ENCODE data around the gene CDKN2B. TPM values are rescaled to one million over a fixed set of nuclear protein-coding genes. Genes with fewer than 3 reads are reported as not detected.
A peak's percentile ranks its signal among the peaks of the same experiment; 100 is the strongest.

The CDKN2B gene
- total RNA-seq, 1 donor = 16.0 TPM

DNA sequence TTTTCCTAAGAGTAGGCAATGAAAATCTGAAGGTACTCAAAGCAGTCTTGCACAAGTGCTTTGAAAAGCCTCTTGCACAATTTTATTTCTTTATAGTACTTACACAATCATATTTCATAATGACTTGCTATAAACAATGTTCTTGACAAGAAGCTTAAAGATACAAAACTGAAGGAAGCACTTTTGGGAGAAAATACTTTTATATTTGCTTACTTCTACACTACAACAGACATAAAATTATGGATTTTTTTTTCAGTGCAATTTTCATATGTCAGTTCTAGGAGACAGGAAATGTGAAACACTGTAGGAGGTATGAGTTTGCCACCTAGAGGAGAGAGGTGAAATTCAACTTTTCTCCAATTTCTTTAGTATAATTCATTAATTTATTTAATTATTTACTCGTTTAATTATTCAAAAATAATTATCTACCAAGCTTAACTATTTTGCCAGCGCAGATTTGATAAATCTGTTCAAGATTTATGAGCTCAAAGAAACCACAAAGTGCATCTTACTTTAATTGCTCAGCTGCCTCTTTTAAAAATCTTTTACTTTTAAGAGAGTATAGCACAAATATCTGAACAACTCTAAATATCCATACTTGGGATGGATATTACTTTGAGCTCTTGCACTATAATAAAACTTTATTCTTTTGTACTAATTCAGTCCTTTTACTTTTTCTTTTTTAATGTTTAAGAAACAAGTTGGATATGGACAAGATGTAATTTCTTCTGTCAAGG, 29.0 kb upstream of the CDKN2B start:
- peak; percentile 62 for DNase-seq (ENCODE audit: low read depth)
- TF ChIP-seq CTCF (IDR thresholded peaks at IDR 0.05; ENCODE audit: insufficient read depth, low read length) = peak; percentile 57
- no peak overlapping the region for H3K4me3 ChIP-seq (ENCODE audit: low read depth, low read length)

DNA sequence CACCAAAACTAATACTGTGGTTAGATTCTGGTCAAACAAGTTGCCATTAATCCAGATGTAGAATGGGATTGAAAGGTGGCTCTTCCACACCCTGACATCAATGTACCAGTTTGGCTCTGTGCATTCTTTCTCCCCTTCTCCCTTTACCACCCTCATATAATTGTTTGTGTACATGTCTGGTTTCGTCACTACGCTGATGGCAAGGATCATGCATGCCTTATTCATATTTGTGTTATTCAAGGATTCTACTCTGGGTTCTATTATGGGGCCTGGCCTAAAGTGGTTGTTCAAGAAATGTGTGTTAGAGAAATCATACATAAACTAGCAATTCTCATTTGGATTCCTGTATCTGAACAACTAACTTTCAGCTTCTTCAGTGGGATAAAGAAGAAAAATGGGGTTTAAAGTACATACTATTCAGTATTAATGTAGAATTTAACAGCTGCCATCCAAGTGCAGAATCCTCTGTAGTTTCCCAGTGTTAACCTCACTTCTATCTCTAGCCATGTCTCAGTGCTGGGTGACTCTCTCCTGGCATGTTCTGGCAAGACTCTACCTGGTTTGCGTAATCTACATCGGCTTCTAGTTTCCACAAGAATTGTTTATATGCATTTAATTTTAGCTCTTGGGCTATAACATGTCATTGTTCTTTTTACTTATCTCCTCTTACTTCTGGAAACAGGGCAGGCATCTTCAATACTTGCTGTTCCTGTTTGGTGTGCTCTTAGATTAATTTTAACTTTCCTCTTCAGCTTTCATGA, 27.9 kb upstream of the CDKN2B start:
- TF ChIP-seq CTCF (IDR thresholded peaks at IDR 0.05; ENCODE audit: insufficient read depth, low read length) = no peak
- no peak overlapping the region for H3K4me3 ChIP-seq (ENCODE audit: low read depth, low read length)
- peak; percentile 61 for DNase-seq (ENCODE audit: low read depth)

GRCh38 chr9:22035591-22036011, 26.5 kb upstream of the CDKN2B start:
- no peak for DNase-seq (ENCODE audit: low read depth)
- TF ChIP-seq CTCF (IDR thresholded peaks at IDR 0.05; ENCODE audit: insufficient read depth, low read length) = no peak
- no peak overlapping the region for H3K4me3 ChIP-seq (ENCODE audit: low read depth, low read length)

- H3K4me3 ChIP-seq (ENCODE audit: low read depth, low read length) = no peak overlapping the region
- DNase-seq (ENCODE audit: low read depth) = no peak
- TF ChIP-seq CTCF (IDR thresholded peaks at IDR 0.05; ENCODE audit: insufficient read depth, low read length) = no peak
These were observed 24.0 kb upstream of the CDKN2B start for GRCh38 chr9:22033012-22033630.

GRCh38 chr9:22031655-22032411, 22.7 kb upstream of the CDKN2B start:
- DNase-seq (ENCODE audit: low read depth) = no peak
- no peak overlapping the region for H3K4me3 ChIP-seq (ENCODE audit: low read depth, low read length)
- TF ChIP-seq CTCF (IDR thresholded peaks at IDR 0.05; ENCODE audit: insufficient read depth, low read length) = no peak

DNA sequence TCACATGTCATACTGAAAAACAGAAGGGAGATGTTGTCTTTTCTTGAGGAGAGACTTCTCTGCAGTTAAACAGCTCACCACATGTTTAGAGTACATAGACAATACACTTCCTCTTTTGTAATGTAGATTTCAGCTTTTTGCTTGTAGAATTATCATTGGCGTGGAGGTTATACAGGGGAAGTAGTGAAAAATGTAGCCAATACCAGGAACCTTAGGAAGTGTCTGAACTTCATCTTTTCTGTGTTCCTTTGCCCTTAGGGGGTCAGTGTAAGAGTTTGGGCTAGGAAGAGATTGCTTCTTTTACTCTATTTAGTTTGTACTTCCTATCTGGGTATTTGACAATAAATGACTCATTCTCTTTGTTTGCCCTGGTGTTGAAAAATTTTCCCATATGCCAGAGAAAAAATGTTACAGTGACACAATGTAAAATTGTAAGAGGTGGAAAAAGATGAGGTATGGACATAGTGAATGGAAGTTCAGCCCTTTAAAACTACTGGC, 21.0 kb upstream of the CDKN2B start:
- no peak overlapping the region for H3K4me3 ChIP-seq (ENCODE audit: low read depth, low read length)
- no peak for TF ChIP-seq CTCF (IDR thresholded peaks at IDR 0.05; ENCODE audit: insufficient read depth, low read length)
- peak; percentile 77 for DNase-seq (ENCODE audit: low read depth)

Data from fibroblast of the aortic adventitia (primary cell).